Naive thymus-derived CD4-positive, alpha-beta T cell (primary cell): ENCODE measurements around the gene ESRRA. TPM values are rescaled to one million over a fixed set of nuclear protein-coding genes. Genes with fewer than 3 reads are reported as not detected.

Source experiments
- ATAC-seq: fragments of 150-1000 bp; cut with Tn5 transposase; 2 replicates; pipeline ENCODE4 v1.10.0; 2021; ENCODE audit warnings: mild to moderate bottlenecking, moderate library complexity
- CTCF ChIA-PET: fragments of 350-600 bp; sonication (Branson Sonifier 250); formaldehyde crosslinking; loops from one replicate; lab custom pipeline; 2021; ENCODE audit warnings: antibody characterized with exemption; lab: Charles Lee
- POLR2A ChIA-PET: fragments of 350-600 bp; sonication (Branson Sonifier 250); formaldehyde crosslinking; loops from one replicate; lab custom pipeline; 2021; ENCODE audit warnings: antibody characterized with exemption, inconsistent platforms; lab: Charles Lee
- DNase-seq, 9 donors: peaks; one replicate each; pipeline versions ENCODE4 v3.0.0 to v3.0.0-alpha.2; 2020 to 2022; ENCODE audit warnings: mixed read lengths in 1 of 9
- H3K27ac ChIP-seq: one replicate; pipeline ENCODE4 v1.7.0; 2013; ENCODE audit warnings: mild to moderate bottlenecking, low read depth, low read length, moderate library complexity
- H3K27me3 ChIP-seq, 2 donors: one replicate each; pipeline ENCODE4 v1.7.0; 2013; ENCODE audit warnings: low read length in 2 of 2, mild to moderate bottlenecking in 2 of 2, moderate library complexity in 2 of 2; ENCODE audit not compliant: control insufficient read depth in 2 of 2, insufficient read depth in 2 of 2
- H3K36me3 ChIP-seq, 3 experiments: 1 replicate in 2 of 3; 2 replicates in 1 of 3; pipeline ENCODE4 v1.7.0; 2013; ENCODE audit warnings: low read length in 3 of 3, mild to moderate bottlenecking in 3 of 3, moderate library complexity in 1 of 3; ENCODE audit not compliant: insufficient read depth in 3 of 3, control insufficient read depth in 2 of 3
- H3K4me1 ChIP-seq, 2 donors: one replicate each; pipeline ENCODE4 v1.7.0; 2013; ENCODE audit warnings: low read length in 2 of 2, mild to moderate bottlenecking in 2 of 2, moderate library complexity in 1 of 2; ENCODE audit not compliant: control insufficient read depth in 2 of 2, insufficient read depth in 2 of 2
- H3K4me3 ChIP-seq: 2 replicates; pipeline ENCODE4 v1.7.0; 2013; ENCODE audit warnings: mild to moderate bottlenecking, low read length
- H3K9me3 ChIP-seq, 3 experiments: 1 replicate in 2 of 3; 2 replicates in 1 of 3; pipeline ENCODE4 v1.7.0; 2013; ENCODE audit warnings: low read length in 3 of 3; ENCODE audit not compliant: control insufficient read depth in 2 of 3
- H3K27ac Mint-ChIP-seq, 9 donors: one replicate each; pipeline ENCODE4 v1.8.0; 2020 to 2022; ENCODE audit warnings: mixed read lengths in 9 of 9, mild to moderate bottlenecking in 8 of 9, moderate library complexity in 5 of 9, inconsistent platforms in 2 of 9
- H3K27me3 Mint-ChIP-seq, 5 donors: one replicate each; pipeline ENCODE4 v1.8.0; 2021 to 2022; ENCODE audit warnings: mixed read lengths in 5 of 5, mild to moderate bottlenecking in 1 of 5
- H3K36me3 Mint-ChIP-seq, 5 donors: one replicate each; pipeline ENCODE4 v1.8.0; 2020 to 2022; ENCODE audit warnings: mixed read lengths in 5 of 5, mild to moderate bottlenecking in 3 of 5, inconsistent platforms in 1 of 5
- H3K4me1 Mint-ChIP-seq, 7 donors: one replicate each; pipeline ENCODE4 v1.8.0; 2020 to 2022; ENCODE audit warnings: mixed read lengths in 7 of 7, mild to moderate bottlenecking in 3 of 7, inconsistent platforms in 1 of 7
- H3K4me3 Mint-ChIP-seq, 10 donors: one replicate each; pipeline ENCODE4 v1.8.0; 2020 to 2022; ENCODE audit warnings: mild to moderate bottlenecking in 10 of 10, mixed read lengths in 10 of 10, moderate library complexity in 6 of 10, inconsistent platforms in 2 of 10
- H3K9me3 Mint-ChIP-seq, 11 donors: one replicate each; pipeline ENCODE4 v1.8.0; 2020 to 2022; ENCODE audit warnings: mixed read lengths in 11 of 11, mild to moderate bottlenecking in 4 of 11, inconsistent platforms in 1 of 11, moderate library complexity in 1 of 11
- intact Hi-C, 2 donors: fragments of 100-400 bp; cut with micrococcal nuclease; formaldehyde crosslinking; loops; one replicate each; pipeline ENCODE4 v1.15.1; 2023
- polyA plus RNA-seq, 2 donors: library from polyadenylated mRNA; unstranded; fragments of 300-500 nt; fragmentation: Illumina TruSeq; gene quantifications; one replicate each; pipeline ENCODE4 v1.2.3, GENCODE V29; 2021
- total RNA-seq, 6 experiments: library from RNA in 5 of 6; stranded (reverse) in 5 of 6; gene quantifications; 1 replicate in 5 of 6; 2 replicates in 1 of 6; pipeline ENCODE4 v1.2.3 and lab custom pipeline; 2021 to 2026

Gene ESRRA
- total RNA-seq (10 to 100 TPM; 23.7 to 42.0 (median 27.9) TPM), polyA plus RNA-seq (10 to 100 TPM in 1 of 2 donors, 1 to 10 TPM in 1; 5.3 to 12.9 TPM), total RNA-seq (lab: John Stamatoyannopoulos, UW) (22.2 reads per million, percentile 53 among the genes with 10 or more reads in this experiment)

GRCh38 chr11:64305075-64305690 lies at the start of gene ESRRA:
Gene ESRRA (plus strand): TSS chr11:64305524. CDS start chr11:64307180, 1,656 bp downstream.
- Histone ChIP-seq H3K27me3 (peaks cover 0 to 8% of the 10 kb centered on the region in 2 donors), H3K4me1 (peaks cover 21 to 26% of the 10 kb centered on the region in 2 donors), H3K27ac (peak within 1 kb of the TSS; percentile 91), H3K4me3 (peak within 1 kb of the TSS; percentile 97), H3K9me3 (no peaks in the 10 kb centered on the region), H3K36me3 (no peaks in the 10 kb centered on the region)
- peaks cover 10 to 23% (median 13%) of the 10 kb centered on the region in 5 donors for H3K27me3 Mint-ChIP-seq
- ChIA-PET POLR2A (interaction anchor here (0.7 to 6.3 kb wide), 12 partner anchors 12 to 119 kb away, joined by 3 to 102 read pairs (median 8); partner anchors contain the start of genes BAD, FERMT3, FKBP2 and NUDT22), CTCF (interaction anchor here (0.8 to 5.8 kb wide), 11 partner anchors 13 to 121 kb away, joined by 3 to 165 read pairs (median 6); partner anchors contain the start of genes DNAJC4, FERMT3, FKBP2 and PRDX5)
- ATAC-seq (peak; percentile 86), DNase-seq (peak; percentile 99 to 100 (median 99))
- H3K27ac Mint-ChIP-seq, result peak within 1 kb of the TSS; percentile 81 to 98 (median 95)
- H3K4me3 Mint-ChIP-seq, result peak within 1 kb of the TSS; percentile 94 to 98 (median 96)
- H3K36me3 Mint-ChIP-seq, result peaks cover 0 to 8% (median 0%) of the 10 kb centered on the region in 5 donors
- no peaks in the 10 kb centered on the region for H3K9me3 Mint-ChIP-seq
- H3K4me1 Mint-ChIP-seq, result peaks cover 21 to 36% (median 30%) of the 10 kb centered on the region in 7 donors
- intact Hi-C loops, result loop anchor here (1.0 to 5.0 kb wide), 13 partner anchors 12 to 957 kb away; partner anchors contain the start of genes CCDC88B (in 2 of the 2), FKBP2 (in 2 of the 2), GPR137 (in 2 of the 2) and TRMT112 (in 2 of the 2)

- Mint-ChIP-seq H3K36me3 (peaks cover 0 to 7% (median 0%) of the 10 kb centered on the region in 5 donors), H3K9me3 (peaks cover 0 to 2% (median 0%) of the 10 kb centered on the region in 11 donors), H3K4me1 (peaks cover 0 to 25% (median 7%) of the 10 kb centered on the region in 7 donors), H3K27ac (no peak overlapping the region), H3K4me3 (no peak overlapping the region), H3K27me3 (no peaks in the 10 kb centered on the region)
- Histone ChIP-seq H3K4me1 (peaks cover 7 to 9% of the 10 kb centered on the region in 2 donors), H3K27ac (no peak overlapping the region), H3K36me3 (peaks cover 0 to 8% (median 0%) of the 10 kb centered on the region in 3 experiments), H3K9me3 (no peaks in the 10 kb centered on the region), H3K4me3 (no peak overlapping the region), H3K27me3 (no peaks in the 10 kb centered on the region)
- ChIA-PET POLR2A (interaction anchor here (1.2 kb wide), 1 partner anchor 13 kb away, joined by 4 read pairs; no protein-coding TSS in a partner anchor), CTCF (no interaction called here)
- ATAC-seq, result no peak
- intact Hi-C loops, result no loop called here
- no peak for DNase-seq
Measured at GRCh38 chr11:64256300-64256699, 49.0 kb upstream of the ESRRA start.

GRCh38 chr11:64258356-64258755 lies 47.0 kb upstream of the ESRRA start:
- H3K27me3 ChIP-seq, result no peaks in the 10 kb centered on the region
- ChIA-PET POLR2A (interaction anchor here (0.6 to 2.2 kb wide), 4 partner anchors 9 to 1768 kb away, joined by 3 to 8 read pairs (median 4); partner anchors contain the start of genes CATSPER1 and SF1), CTCF (no interaction called here)
- H3K4me3 Mint-ChIP-seq, result no peak overlapping the region
- H3K4me3 ChIP-seq, result no peak overlapping the region
- no peak for DNase-seq
- no peak overlapping the region for H3K27ac ChIP-seq
- H3K4me1 Mint-ChIP-seq, result peaks cover 0 to 11% (median 0%) of the 10 kb centered on the region in 7 donors
- intact Hi-C loops, result no loop called here
- H3K9me3 Mint-ChIP-seq, result no peaks in the 10 kb centered on the region
- H3K9me3 ChIP-seq, result no peaks in the 10 kb centered on the region
- peaks cover 0 to 7% (median 2%) of the 10 kb centered on the region in 5 donors for H3K36me3 Mint-ChIP-seq
- no peak overlapping the region for H3K27ac Mint-ChIP-seq
- H3K27me3 Mint-ChIP-seq, result no peaks in the 10 kb centered on the region
- no peak for ATAC-seq
- peaks cover 0 to 11% (median 0%) of the 10 kb centered on the region in 3 experiments for H3K36me3 ChIP-seq
- no peaks in the 10 kb centered on the region for H3K4me1 ChIP-seq

- ChIA-PET CTCF (interaction anchor here (0.7 kb wide), 1 partner anchor 55 kb away, joined by 4 read pairs; no protein-coding TSS in a partner anchor), POLR2A (interaction anchor here (2.2 kb wide), 1 partner anchor 10 kb away, joined by 8 read pairs; no protein-coding TSS in a partner anchor)
- Histone ChIP-seq H3K4me3 (no peak overlapping the region), H3K4me1 (no peaks in the 10 kb centered on the region), H3K27ac (no peak overlapping the region), H3K9me3 (no peaks in the 10 kb centered on the region), H3K27me3 (no peaks in the 10 kb centered on the region), H3K36me3 (peaks cover 0 to 11% (median 0%) of the 10 kb centered on the region in 3 experiments)
- ATAC-seq (no peak), DNase-seq (no peak)
- intact Hi-C loops, result no loop called here
- H3K4me3 Mint-ChIP-seq, result no peak overlapping the region
- no peaks in the 10 kb centered on the region for H3K9me3 Mint-ChIP-seq
- no peaks in the 10 kb centered on the region for H3K27me3 Mint-ChIP-seq
- peaks cover 0 to 9% (median 0%) of the 10 kb centered on the region in 7 donors for H3K4me1 Mint-ChIP-seq
- no peak overlapping the region for H3K27ac Mint-ChIP-seq
- peaks cover 0 to 7% (median 2%) of the 10 kb centered on the region in 5 donors for H3K36me3 Mint-ChIP-seq
Measured at GRCh38 chr11:64258946-64259532, 46.3 kb upstream of the ESRRA start.

DNA sequence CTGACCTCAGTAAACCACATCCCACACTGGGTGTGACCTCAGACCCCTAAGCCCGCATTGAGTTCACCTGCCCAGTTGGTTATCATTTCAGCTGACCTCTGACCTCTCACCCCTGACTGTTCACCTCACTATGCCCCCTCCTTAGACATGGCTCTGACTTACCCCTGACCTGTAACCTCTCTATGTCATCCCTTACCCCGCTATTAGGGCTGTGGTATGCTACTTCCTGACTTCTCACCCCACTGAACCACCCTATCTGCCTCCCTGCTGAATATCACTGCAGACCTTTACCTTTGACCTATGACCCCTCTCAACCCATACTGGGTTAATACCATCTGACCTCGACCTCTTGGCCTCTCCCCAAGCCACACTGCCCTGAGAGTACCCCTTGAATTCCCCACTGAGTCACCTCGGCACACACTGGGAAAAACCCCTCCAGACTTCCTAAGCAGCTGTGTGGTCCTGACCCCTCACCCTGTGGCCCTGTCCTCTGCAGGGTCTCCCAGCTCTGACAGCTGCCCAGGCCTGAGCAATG lies 45.7 kb upstream of the ESRRA start:
- H3K4me3 Mint-ChIP-seq, result no peak overlapping the region
- no peaks in the 10 kb centered on the region for H3K27me3 Mint-ChIP-seq
- Histone ChIP-seq H3K4me3 (no peak overlapping the region), H3K27ac (no peak overlapping the region), H3K9me3 (no peaks in the 10 kb centered on the region), H3K36me3 (peaks cover 0 to 11% (median 0%) of the 10 kb centered on the region in 3 experiments), H3K4me1 (no peaks in the 10 kb centered on the region), H3K27me3 (no peaks in the 10 kb centered on the region)
- ChIA-PET POLR2A (interaction anchor here (0.6 kb wide), 1 partner anchor 448 kb away, joined by 4 read pairs; no protein-coding TSS in a partner anchor), CTCF (no interaction called here)
- peaks cover 0 to 7% (median 2%) of the 10 kb centered on the region in 5 donors for H3K36me3 Mint-ChIP-seq
- no peaks in the 10 kb centered on the region for H3K9me3 Mint-ChIP-seq
- intact Hi-C loops, result no loop called here
- ATAC-seq, result no peak
- H3K27ac Mint-ChIP-seq, result no peak overlapping the region
- DNase-seq, result no peak
- H3K4me1 Mint-ChIP-seq, result peaks cover 0 to 9% (median 0%) of the 10 kb centered on the region in 7 donors

DNA sequence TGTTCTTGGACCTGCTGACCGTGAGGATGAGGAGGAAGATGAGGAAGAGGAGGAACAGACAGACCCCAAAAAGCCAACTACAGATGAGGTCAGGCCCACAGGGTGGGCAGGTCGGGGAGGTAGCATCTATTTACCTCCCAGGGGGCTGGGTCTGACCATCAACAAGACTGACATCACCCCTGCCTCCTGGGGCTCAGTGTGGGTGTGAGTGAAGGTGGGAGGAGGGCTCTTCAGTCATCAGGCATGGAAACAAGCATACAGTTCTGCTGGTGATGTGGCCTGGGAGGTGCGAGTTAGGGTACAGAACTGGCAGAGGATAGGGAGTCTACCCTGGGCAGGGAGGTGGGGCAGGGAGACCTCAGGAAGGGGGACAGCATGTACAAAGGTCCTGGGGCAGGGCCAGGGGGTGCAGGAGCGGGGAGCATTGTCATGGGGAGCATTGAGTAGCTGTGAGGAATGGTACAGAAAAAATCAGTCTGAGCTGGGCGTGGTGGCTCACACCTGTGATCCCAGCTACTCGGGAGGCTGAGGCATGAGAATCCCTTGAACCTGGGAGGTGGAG lies 45.1 kb upstream of the ESRRA start:
- CTCF ChIA-PET, result no interaction called here
- no peaks in the 10 kb centered on the region for H3K27me3 Mint-ChIP-seq
- Histone ChIP-seq H3K27ac (no peak overlapping the region), H3K36me3 (peaks cover 0 to 11% (median 0%) of the 10 kb centered on the region in 3 experiments), H3K9me3 (no peaks in the 10 kb centered on the region), H3K27me3 (no peaks in the 10 kb centered on the region), H3K4me3 (no peak overlapping the region), H3K4me1 (no peaks in the 10 kb centered on the region)
- peaks cover 0 to 9% (median 0%) of the 10 kb centered on the region in 7 donors for H3K4me1 Mint-ChIP-seq
- intact Hi-C loops, result no loop called here
- H3K9me3 Mint-ChIP-seq, result no peaks in the 10 kb centered on the region
- ATAC-seq, result no peak
- peaks cover 0 to 7% (median 2%) of the 10 kb centered on the region in 5 donors for H3K36me3 Mint-ChIP-seq
- POLR2A ChIA-PET, result interaction anchor here (0.6 kb wide), 1 partner anchor 447 kb away, joined by 4 read pairs; no protein-coding TSS in a partner anchor
- DNase-seq, result no peak
- H3K27ac Mint-ChIP-seq, result peak overlapping the region in 2 of 9 donors; percentile 5 to 56
- no peak overlapping the region for H3K4me3 Mint-ChIP-seq
